Endodermal cell (in vitro differentiated cells): Measurements from ENCODE around the gene EPHB1. TPM values are rescaled to one million over a fixed set of nuclear protein-coding genes. Genes with fewer than 3 reads are reported as not detected.

ENCODE experiments used
- DNase-seq: peaks from one replicate; pipeline ENCODE4 v3.0.0-alpha.2; 2017
- H3K27ac ChIP-seq: 2 replicates; pipeline ENCODE4 v1.5.1; 2013; ENCODE audit warnings: mild to moderate bottlenecking, low read depth, low read length, moderate library complexity
- H3K27me3 ChIP-seq: 2 replicates; pipeline ENCODE4 v1.6.1; 2013; ENCODE audit warnings: mild to moderate bottlenecking, low read length, moderate library complexity; ENCODE audit not compliant: insufficient read depth, control insufficient read depth, poor library complexity, severe bottlenecking
- H3K36me3 ChIP-seq: 2 replicates; pipeline ENCODE4 v1.7.0; 2013; ENCODE audit warnings: mild to moderate bottlenecking, low read length, moderate library complexity; ENCODE audit not compliant: control insufficient read depth, insufficient read depth
- H3K4me1 ChIP-seq: one replicate; pipeline ENCODE4 v1.7.0; 2013; ENCODE audit warnings: low read length; ENCODE audit not compliant: control insufficient read depth, insufficient read depth
- H3K4me3 ChIP-seq: 2 replicates; pipeline ENCODE4 v1.5.1; 2013; ENCODE audit warnings: mild to moderate bottlenecking, low read length, moderate library complexity
- H3K9ac ChIP-seq: 2 replicates; pipeline ENCODE4 v1.6.1; 2013; ENCODE audit warnings: mild to moderate bottlenecking, low read length, moderate library complexity; ENCODE audit not compliant: poor library complexity, severe bottlenecking; ENCODE audit errors: extremely low read depth
- H3K9me3 ChIP-seq: 2 replicates; pipeline ENCODE4 v1.6.1; 2013; ENCODE audit warnings: mild to moderate bottlenecking, low read length, moderate library complexity; ENCODE audit not compliant: control insufficient read depth
- H3K27ac Mint-ChIP-seq: 2 replicates; pipeline ENCODE4 v1.8.0; 2020; ENCODE audit warnings: mixed read lengths
- H3K27me3 Mint-ChIP-seq: 2 replicates; pipeline ENCODE4 v1.8.0; 2021; ENCODE audit warnings: mild to moderate bottlenecking, mixed read lengths; ENCODE audit not compliant: insufficient read depth
- H3K36me3 Mint-ChIP-seq: 2 replicates; pipeline ENCODE4 v1.8.0; 2020; ENCODE audit warnings: low read depth, mixed read lengths
- H3K4me1 Mint-ChIP-seq: 2 replicates; pipeline ENCODE4 v1.8.0; 2020; ENCODE audit warnings: mixed read lengths
- H3K4me3 Mint-ChIP-seq: 2 replicates; pipeline ENCODE4 v1.8.0; 2020; ENCODE audit warnings: mild to moderate bottlenecking, moderate library complexity, mixed read lengths
- H3K9me3 Mint-ChIP-seq: 2 replicates; pipeline ENCODE4 v1.8.0; 2020; ENCODE audit warnings: mild to moderate bottlenecking, mixed read lengths
- CTCF ChIP-seq: fragments of 200-600 bp; sonication (generic); conservative IDR thresholded peaks from 2 replicates; pipeline ENCODE4 v1.5.0; 2021; ENCODE audit warnings: antibody characterized with exemption, mild to moderate bottlenecking
- WGBS, 2 experiments: methylation state at CpG; one replicate each; pipeline versions ENCODE4 v1.1.5 to v1.1.7; 2013; ENCODE audit warnings: missing lambda C conversion rate in 2 of 2, mixed read lengths in 1 of 2; ENCODE audit not compliant: insufficient coverage in 1 of 2, insufficient read length in 1 of 2; 5-methylcytosine and 5-hydroxymethylcytosine counted together
- total RNA-seq, 2 donors: library from RNA; stranded (reverse); fragmentation: NEBNext Ultra II Directional in 1 of 2; extraction: Animal tissue kit (Norgen Biotek cat#: 25700) in 1 of 2; gene quantifications; 2 replicates in 1 of 2; 3 replicates in 1 of 2; pipeline ENCODE4 v1.2.1, GENCODE V29; 2021

Gene EPHB1
- total RNA-seq, 2 donors from 2014 or later = 2.9 to 3.6 TPM

- H3K9me3 Mint-ChIP-seq = no peaks in the 10 kb centered on the region
- 94 to 100% methylated on average over 5 of the region's 5 CpGs for WGBS, 2 experiments
Observed at GRCh38 chr3:135158520-135158919, 363.5 kb downstream of the EPHB1 start.

GRCh38 chr3:135159681-135160247, 364.7 kb downstream of the EPHB1 start:
- WGBS, 2 experiments = 36 to 51% methylated on average over 1 to 2 of the region's 2 CpGs
- H3K4me1 Mint-ChIP-seq = peaks cover 16% of the 10 kb centered on the region
- peaks cover 57% of the 10 kb centered on the region for H3K27me3 Mint-ChIP-seq
- no peaks in the 10 kb centered on the region for H3K9me3 Mint-ChIP-seq
- DNase-seq = no peak
- H3K4me3 Mint-ChIP-seq = no peak overlapping the region
- H3K9me3 ChIP-seq = no peaks in the 10 kb centered on the region
- no peak overlapping the region for H3K9ac ChIP-seq
- no peaks in the 10 kb centered on the region for H3K36me3 ChIP-seq
- H3K27me3 ChIP-seq = peaks cover 45% of the 10 kb centered on the region
- no peaks in the 10 kb centered on the region for H3K4me1 ChIP-seq
- H3K36me3 Mint-ChIP-seq = no peaks in the 10 kb centered on the region
- H3K27ac ChIP-seq = peak overlapping the region; percentile 64
- no peak overlapping the region for H3K27ac Mint-ChIP-seq
- TF ChIP-seq CTCF = no peak
- no peak overlapping the region for H3K4me3 ChIP-seq

More at GRCh38 chr3:135158520-135158919, 363.5 kb downstream of the EPHB1 start:
- peak; percentile 6 for DNase-seq
- H3K36me3 ChIP-seq = no peaks in the 10 kb centered on the region
- Mint-ChIP-seq H3K4me3 (no peak overlapping the region), H3K36me3 (no peaks in the 10 kb centered on the region), H3K27me3 (peaks cover 51% of the 10 kb centered on the region), H3K27ac (no peak overlapping the region), H3K4me1 (peaks cover 16% of the 10 kb centered on the region)
- peaks cover 39% of the 10 kb centered on the region for H3K27me3 ChIP-seq
- H3K9me3 ChIP-seq = no peaks in the 10 kb centered on the region
- no peak overlapping the region for H3K27ac ChIP-seq
- no peaks in the 10 kb centered on the region for H3K4me1 ChIP-seq
- no peak for TF ChIP-seq CTCF
- H3K9ac ChIP-seq = no peak overlapping the region
- no peak overlapping the region for H3K4me3 ChIP-seq

GRCh38 chr3:135161425-135161824, 366.4 kb downstream of the EPHB1 start:
- 74% methylated on average over 1 of the region's 1 CpG; no CpG with 5 or more reads in 1 of the 2 experiments for WGBS, 2 experiments

More at GRCh38 chr3:135161425-135161824, 366.4 kb downstream of the EPHB1 start:
- H3K27ac Mint-ChIP-seq = no peak overlapping the region
- H3K4me1 Mint-ChIP-seq = peaks cover 27% of the 10 kb centered on the region
- Histone ChIP-seq H3K9me3 (no peaks in the 10 kb centered on the region), H3K4me1 (peaks cover 2% of the 10 kb centered on the region), H3K27me3 (peaks cover 61% of the 10 kb centered on the region), H3K27ac (peak overlapping the region; percentile 45), H3K9ac (no peak overlapping the region), H3K4me3 (no peak overlapping the region), H3K36me3 (no peaks in the 10 kb centered on the region)
- peaks cover 74% of the 10 kb centered on the region for H3K27me3 Mint-ChIP-seq
- no peaks in the 10 kb centered on the region for H3K36me3 Mint-ChIP-seq
- no peak overlapping the region for H3K4me3 Mint-ChIP-seq
- H3K9me3 Mint-ChIP-seq = no peaks in the 10 kb centered on the region
- peak; percentile 58 for TF ChIP-seq CTCF
- DNase-seq = peak; percentile 64
